GM12874 (cell line): ENCODE data around the gene WDR7.

Source experiments
- CTCF ChIP-seq: IDR thresholded peaks from 2 replicates; pipeline ENCODE4 v1.5.1; 2011; ENCODE audit warnings: low read depth, mild to moderate bottlenecking, control low read depth, low read length, moderate library complexity; ENCODE audit not compliant: insufficient read depth

Gene WDR7

GRCh38 chr18:57075716-57076400 lies 424.7 kb downstream of the WDR7 start:
- no peak for TF ChIP-seq CTCF

GRCh38 chr18:57077005-57077765 lies 426.0 kb downstream of the WDR7 start:
- TF ChIP-seq CTCF: no peak

- peak; percentile 22; the same call in 1 of the 2 replicates for TF ChIP-seq CTCF
These were observed 426.8 kb downstream of the WDR7 start for GRCh38 chr18:57077786-57078552.

- TF ChIP-seq CTCF: no peak
These were observed 427.5 kb downstream of the WDR7 start for GRCh38 chr18:57078614-57079013.

- TF ChIP-seq CTCF: no peak
These were observed 429.3 kb downstream of the WDR7 start for GRCh38 chr18:57080479-57080878.

GRCh38 chr18:57081899-57082298 lies 430.7 kb downstream of the WDR7 start:
- no peak for TF ChIP-seq CTCF

- no peak for TF ChIP-seq CTCF
These were observed 432.3 kb downstream of the WDR7 start for GRCh38 chr18:57083485-57083884.
